HFF-Myc (cell line): Measurements from ENCODE around the gene SETX.

Experiments
- DNase-seq: peaks from one replicate; pipeline ENCODE4 v3.0.0-alpha.2; 2011; ENCODE audit warnings: low read depth; ENCODE audit errors: extremely low read depth
- H3K4me3 ChIP-seq: replicated peaks from 2 replicates; pipeline ENCODE4 v1.5.1; 2011; ENCODE audit warnings: low read depth, mild to moderate bottlenecking, control low read depth, low read length
- TF ChIP-seq, protein P1 (sequence below): IDR thresholded peaks from 2 replicates; pipeline ENCODE4 v1.5.1; 2012; ENCODE audit warnings: mild to moderate bottlenecking, low read depth, low read length, control low read depth; ENCODE audit errors: missing control alignments

SETX gene

DNA sequence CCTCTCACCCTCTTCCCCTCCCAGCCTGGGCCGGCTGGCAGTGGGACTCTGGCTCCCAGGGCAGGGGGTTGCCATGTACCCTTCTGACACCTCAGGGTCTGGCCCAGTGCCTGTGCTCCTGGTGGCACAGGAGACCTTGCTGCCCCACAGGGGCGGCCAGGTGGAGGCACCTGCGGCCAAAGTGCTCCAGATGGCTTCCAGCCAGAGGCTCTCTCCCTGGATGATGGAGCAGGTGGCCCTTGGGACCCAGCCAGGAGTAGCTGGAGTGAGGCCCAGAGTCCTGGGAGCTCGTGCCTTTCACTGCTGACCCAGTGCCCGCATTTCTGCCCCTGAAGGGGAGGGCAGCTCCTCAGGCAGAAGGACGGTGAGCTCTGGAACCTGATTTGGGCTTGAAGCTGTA is 105.7 kb downstream of the SETX start:
- H3K4me3 ChIP-seq, result no peak overlapping the region
- TF ChIP-seq, protein P1, sequence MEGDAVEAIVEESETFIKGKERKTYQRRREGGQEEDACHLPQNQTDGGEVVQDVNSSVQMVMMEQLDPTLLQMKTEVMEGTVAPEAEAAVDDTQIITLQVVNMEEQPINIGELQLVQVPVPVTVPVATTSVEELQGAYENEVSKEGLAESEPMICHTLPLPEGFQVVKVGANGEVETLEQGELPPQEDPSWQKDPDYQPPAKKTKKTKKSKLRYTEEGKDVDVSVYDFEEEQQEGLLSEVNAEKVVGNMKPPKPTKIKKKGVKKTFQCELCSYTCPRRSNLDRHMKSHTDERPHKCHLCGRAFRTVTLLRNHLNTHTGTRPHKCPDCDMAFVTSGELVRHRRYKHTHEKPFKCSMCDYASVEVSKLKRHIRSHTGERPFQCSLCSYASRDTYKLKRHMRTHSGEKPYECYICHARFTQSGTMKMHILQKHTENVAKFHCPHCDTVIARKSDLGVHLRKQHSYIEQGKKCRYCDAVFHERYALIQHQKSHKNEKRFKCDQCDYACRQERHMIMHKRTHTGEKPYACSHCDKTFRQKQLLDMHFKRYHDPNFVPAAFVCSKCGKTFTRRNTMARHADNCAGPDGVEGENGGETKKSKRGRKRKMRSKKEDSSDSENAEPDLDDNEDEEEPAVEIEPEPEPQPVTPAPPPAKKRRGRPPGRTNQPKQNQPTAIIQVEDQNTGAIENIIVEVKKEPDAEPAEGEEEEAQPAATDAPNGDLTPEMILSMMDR, result no peak
- DNase-seq, result no peak

DNA sequence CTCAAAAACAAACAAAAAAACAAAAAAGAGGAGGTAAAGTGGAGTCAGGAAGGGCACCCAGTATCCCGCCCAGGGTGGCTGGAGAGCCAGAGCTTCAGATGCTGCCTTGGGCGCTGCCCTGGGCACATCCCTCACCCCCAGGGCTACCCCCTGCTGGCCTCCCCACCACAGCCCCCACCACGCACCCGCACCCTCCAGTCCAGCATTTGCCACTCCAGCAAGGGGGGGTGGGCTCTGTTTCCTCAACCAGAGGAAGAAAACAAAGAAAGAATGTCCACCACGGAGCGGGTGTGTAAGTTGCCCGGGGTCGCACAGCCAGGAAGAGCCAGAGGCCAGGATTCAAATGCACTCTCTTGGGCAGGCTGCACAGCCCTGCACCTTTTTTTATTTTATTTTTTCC is 106.8 kb downstream of the SETX start:
- TF ChIP-seq, protein P1, result no peak
- DNase-seq, result no peak

DNA sequence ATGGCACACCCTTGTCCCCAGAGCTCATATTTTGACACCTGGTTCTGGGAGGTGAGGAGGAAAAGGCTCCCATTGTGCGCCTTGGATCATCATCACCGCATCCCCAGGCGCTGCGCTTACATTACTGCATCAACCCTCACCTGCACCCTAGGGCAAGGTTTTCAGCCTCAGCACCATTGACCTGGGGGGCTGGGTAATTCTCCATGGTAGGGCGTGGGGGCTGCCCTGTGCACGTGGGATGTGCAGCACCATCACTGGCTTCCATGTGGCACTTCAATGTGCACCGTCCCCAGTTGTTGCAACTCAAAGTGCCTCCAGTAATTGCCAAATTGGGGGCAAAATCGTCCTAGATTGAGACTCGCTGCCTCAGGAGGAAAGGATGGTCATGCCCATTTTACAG is 109.3 kb downstream of the SETX start:
- no peak overlapping the region for H3K4me3 ChIP-seq
- TF ChIP-seq, protein P1, result no peak
- DNase-seq, result no peak

More for the DNA sequence above, 106.8 kb downstream of the SETX start:
- no peak overlapping the region for H3K4me3 ChIP-seq

DNA sequence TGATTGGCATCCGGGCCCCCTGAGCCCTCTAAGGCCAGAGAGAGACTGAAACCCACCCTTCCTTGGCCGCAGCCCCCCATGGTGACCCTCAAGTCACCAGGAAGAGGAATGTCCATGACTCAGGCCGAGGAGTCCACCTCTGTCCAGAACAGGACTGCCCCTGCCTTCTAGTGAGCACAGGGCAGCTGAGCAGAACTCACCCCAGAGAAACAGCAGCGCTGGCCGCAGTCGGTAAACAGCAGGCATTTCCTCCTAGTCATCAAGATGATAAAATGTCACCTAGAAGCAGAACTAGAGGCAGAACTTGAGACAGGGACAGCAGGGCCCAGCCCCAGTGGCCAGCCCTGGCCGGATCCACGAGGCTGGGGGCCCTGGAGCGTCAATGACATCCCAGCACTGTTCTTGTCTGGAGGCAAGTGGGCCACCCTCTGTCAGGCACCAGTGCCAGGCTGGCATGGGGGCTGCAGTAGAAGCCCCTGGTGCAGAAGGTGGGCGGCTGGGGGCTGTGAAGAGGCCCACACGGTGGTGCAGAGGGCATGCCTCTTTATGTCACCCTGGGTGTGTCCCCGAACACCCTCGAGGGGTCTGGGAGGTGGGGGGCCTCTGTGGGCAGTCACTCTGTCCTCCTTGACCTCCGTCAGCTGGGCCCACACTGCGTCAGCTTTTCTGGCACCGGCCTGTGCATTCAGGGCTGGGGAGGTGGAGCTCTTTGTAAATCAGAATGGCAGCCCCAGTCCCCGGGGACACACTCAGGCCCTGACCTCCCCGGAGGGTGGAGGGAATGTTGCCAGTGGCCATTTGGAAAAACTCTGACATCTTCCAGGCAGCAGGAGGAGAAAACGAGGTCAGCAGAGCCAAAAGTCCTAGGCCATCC is 110.0 kb downstream of the SETX start:
- TF ChIP-seq, protein P1, result no peak
- DNase-seq, result no peak
- no peak overlapping the region for H3K4me3 ChIP-seq

DNA sequence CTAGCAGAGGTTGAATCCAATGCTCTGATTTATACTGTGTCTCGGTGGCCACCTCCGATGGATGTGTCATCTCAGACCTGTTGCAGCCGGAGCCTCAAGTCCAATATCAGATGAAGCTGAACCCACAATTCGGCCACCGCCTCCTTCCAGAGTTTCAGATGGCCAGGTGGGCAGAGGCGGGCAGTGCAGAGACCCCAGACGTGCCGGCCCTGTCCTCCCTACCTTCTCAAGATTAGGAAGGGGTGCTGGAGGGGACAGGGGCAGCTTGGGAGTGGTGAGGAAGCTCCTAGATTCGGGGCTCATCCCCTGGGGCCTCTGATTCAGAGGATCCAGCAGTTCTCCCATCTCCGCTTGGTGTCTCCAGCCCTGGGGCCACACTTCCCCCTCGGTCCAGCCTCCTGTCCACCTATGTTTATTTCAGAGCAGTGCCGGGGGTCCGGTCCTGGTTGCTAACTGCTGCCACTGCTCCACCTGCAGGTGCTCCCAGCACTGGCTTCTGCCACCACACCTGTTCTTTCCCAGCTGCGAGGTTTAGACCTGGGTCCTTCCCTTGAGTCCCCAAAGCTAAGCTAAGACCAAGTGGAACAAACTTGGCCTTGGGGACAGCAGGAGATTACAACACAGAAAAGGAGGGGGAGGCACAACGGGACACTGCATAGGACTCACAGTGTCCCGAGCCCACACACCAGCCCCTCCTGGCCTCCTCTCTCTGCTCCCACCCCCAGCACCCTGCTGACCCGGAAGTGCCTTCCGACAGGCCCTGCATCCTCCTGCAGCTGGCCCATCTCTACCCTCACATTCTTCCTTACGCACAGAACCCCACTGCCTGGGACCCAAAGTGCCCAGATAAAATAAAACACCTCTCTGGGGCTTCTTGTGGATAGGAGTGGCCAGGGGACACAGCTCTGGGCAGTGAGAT is 111.4 kb downstream of the SETX start:
- no peak overlapping the region for H3K4me3 ChIP-seq
- no peak for DNase-seq
- TF ChIP-seq, protein P1, result no peak

DNA sequence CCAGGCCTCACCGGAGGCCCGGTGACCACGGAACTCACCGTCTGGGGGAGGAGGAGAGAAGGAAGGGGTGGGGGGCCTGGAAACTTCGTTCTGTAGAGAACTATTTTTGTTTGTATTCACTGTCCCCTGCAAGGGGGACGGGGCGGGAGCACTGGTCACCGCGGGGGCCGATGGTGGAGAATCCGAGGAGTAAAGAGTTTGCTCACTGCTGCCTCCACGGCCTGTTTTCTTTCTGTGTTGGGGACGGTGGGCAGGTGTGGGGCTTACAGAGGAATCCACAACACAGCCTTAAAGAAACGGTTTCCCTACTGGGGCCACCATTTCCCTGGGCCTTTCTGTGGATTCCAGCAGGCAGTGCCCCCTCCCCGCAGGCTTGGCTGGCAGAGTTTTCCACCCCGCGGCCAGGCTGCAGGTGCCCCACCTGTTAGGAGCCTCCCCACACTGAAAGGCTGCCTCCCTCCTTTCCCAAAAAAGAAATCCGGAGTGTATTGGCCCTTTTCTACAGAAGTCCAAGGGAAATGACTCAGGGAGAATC is 112.1 kb downstream of the SETX start:
- peak overlapping the region; percentile 42 for H3K4me3 ChIP-seq
- TF ChIP-seq, protein P1, result no peak
- DNase-seq, result no peak
